H1 (cell line): ENCODE results near the gene HOXC13. TPM values are rescaled to one million over a fixed set of nuclear protein-coding genes. Genes with fewer than 3 reads are reported as not detected.

Experiments used
- CTCF ChIA-PET: fragments of 300-600 bp; sonication (Branson Sonifier 250); formaldehyde crosslinking; loops from one replicate; lab custom pipeline; 2021; ENCODE audit not compliant: partially characterized antibody; lab: Charles Lee
- POLR2A ChIA-PET: fragments of 300-600 bp; sonication (Branson Sonifier 250); formaldehyde crosslinking; loops from one replicate; lab custom pipeline; 2021; ENCODE audit warnings: inconsistent platforms; ENCODE audit not compliant: partially characterized antibody; lab: Charles Lee
- DNase-seq, 2 experiments: peaks; one replicate each; pipeline versions ENCODE4 v3.0.0 to v3.0.0-alpha.2; 2010 to 2022; ENCODE audit warnings: low spot score in 2 of 2, low read depth in 1 of 2, mixed read lengths in 1 of 2
- FAIRE-seq: peaks from 2 replicates; lab custom pipeline; 2011; peaks lifted over from hg19 to GRCh38; lab: Jason Lieb, UNC
- H2AFZ ChIP-seq: 2 replicates; pipeline ENCODE4 v1.8.1; 2012; ENCODE audit warnings: low read length, inconsistent platforms
- H2AK5ac ChIP-seq: 2 replicates; pipeline ENCODE4 v1.6.1; 2013; ENCODE audit warnings: low read depth, low read length
- H2BK120ac ChIP-seq: replicated peaks from 2 replicates; pipeline ENCODE3; 2013; ENCODE audit warnings: low read depth, low read length, inconsistent platforms
- H2BK12ac ChIP-seq: 2 replicates; pipeline ENCODE4 v1.6.1; 2013; ENCODE audit warnings: low read depth, low read length
- H2BK15ac ChIP-seq: 2 replicates; pipeline ENCODE4 v1.6.1; 2013; ENCODE audit warnings: low read length
- H2BK20ac ChIP-seq: 2 replicates; pipeline ENCODE4 v1.6.1; 2013; ENCODE audit warnings: low read length
- H2BK5ac ChIP-seq: 2 replicates; pipeline ENCODE4 v1.6.1; 2013; ENCODE audit warnings: low read depth, low read length
- H3K14ac ChIP-seq: 2 replicates; pipeline ENCODE4 v1.6.1; 2013; ENCODE audit warnings: inconsistent platforms; ENCODE audit not compliant: insufficient read length
- H3K18ac ChIP-seq: 2 replicates; pipeline ENCODE4 v1.6.1; 2013; ENCODE audit warnings: low read length; ENCODE audit errors: extremely low read depth
- H3K23ac ChIP-seq: 2 replicates; pipeline ENCODE4 v1.6.1; 2013; ENCODE audit warnings: inconsistent platforms; ENCODE audit not compliant: insufficient read length
- H3K23me2 ChIP-seq: 2 replicates; pipeline ENCODE4 v1.6.1; 2013; ENCODE audit warnings: low read depth, low read length
- H3K27ac ChIP-seq: 2 replicates; pipeline ENCODE4 v1.6.1; 2011; ENCODE audit warnings: low read depth, low read length, inconsistent platforms
- H3K27me3 ChIP-seq, 4 experiments: replicated peaks in 1 of 4; 1 replicate in 1 of 4; 2 replicates in 3 of 4; pipeline versions ENCODE4 v1.6.1 to v1.8.1; 2011 to 2013; ENCODE audit warnings: low read length in 3 of 4, mild to moderate bottlenecking in 3 of 4, inconsistent platforms in 2 of 4, mixed read lengths in 2 of 4, moderate library complexity in 1 of 4; ENCODE audit not compliant: control insufficient read depth in 3 of 4, insufficient read depth in 3 of 4; ENCODE audit errors: extremely low read depth in 1 of 4
- H3K36me3 ChIP-seq, 4 experiments: 2 replicates each; pipeline versions ENCODE4 v1.6.1 to v1.8.1; 2011 to 2013; ENCODE audit warnings: mild to moderate bottlenecking in 4 of 4, low read length in 3 of 4, moderate library complexity in 2 of 4, control low read depth in 1 of 4, inconsistent platforms in 1 of 4; ENCODE audit not compliant: insufficient read depth in 4 of 4, control insufficient read depth in 2 of 4
- H3K4ac ChIP-seq: replicated peaks from 2 replicates; pipeline ENCODE3; 2013; ENCODE audit warnings: low read length, low read depth, mixed read lengths, inconsistent platforms; ENCODE audit not compliant: insufficient read length
- H3K4me1 ChIP-seq, 4 experiments: replicated peaks in 1 of 4; 1 replicate in 1 of 4; 2 replicates in 3 of 4; pipeline versions ENCODE4 v1.6.1 to v1.8.1; 2011 to 2013; ENCODE audit warnings: low read length in 3 of 4, inconsistent platforms in 2 of 4, mixed read lengths in 1 of 4; ENCODE audit not compliant: insufficient read depth in 4 of 4, control insufficient read depth in 3 of 4
- H3K4me2 ChIP-seq, 2 experiments: 2 replicates each; pipeline versions ENCODE4 v1.6.1 to v1.8.1; 2011 to 2013; ENCODE audit warnings: low read depth in 2 of 2, low read length in 2 of 2, control low read depth in 1 of 2, inconsistent platforms in 1 of 2, mild to moderate bottlenecking in 1 of 2; ENCODE audit not compliant: insufficient read depth in 1 of 2
- H3K4me3 ChIP-seq, 4 experiments: fragments of 200-600, 300-600 bp in 1 of 4; sonication (generic), shearing (Covaris generic), sonication (Bioruptor Twin) in 1 of 4; 2 replicates each; pipeline versions ENCODE4 v1.5.1 to v1.8.1; 2011 to 2016; ENCODE audit warnings: low read length in 4 of 4, low read depth in 3 of 4, control low read depth in 2 of 4, inconsistent platforms in 2 of 4, mild to moderate bottlenecking in 2 of 4, mixed read lengths in 1 of 4, moderate library complexity in 1 of 4; ENCODE audit not compliant: insufficient read depth in 2 of 4; ENCODE audit errors: extremely low read depth in 1 of 4
- H3K56ac ChIP-seq: replicated peaks from 2 replicates; pipeline ENCODE3; 2013; ENCODE audit warnings: low read depth, mild to moderate bottlenecking, mixed read lengths, low read length, inconsistent platforms; ENCODE audit not compliant: insufficient read length
- H3K79me1 ChIP-seq: 2 replicates; pipeline ENCODE4 v1.6.1; 2013; ENCODE audit warnings: low read depth, low read length, control low read depth
- H3K79me2 ChIP-seq, 2 experiments: 2 replicates each; pipeline versions ENCODE4 v1.6.1 to v1.8.1; 2012 to 2013; ENCODE audit warnings: low read length in 2 of 2, mild to moderate bottlenecking in 2 of 2, inconsistent platforms in 1 of 2; ENCODE audit not compliant: insufficient read depth in 2 of 2, control insufficient read depth in 1 of 2
- H3K9ac ChIP-seq, 4 experiments: replicated peaks in 1 of 4; 1 replicate in 1 of 4; 2 replicates in 3 of 4; pipeline versions ENCODE4 v1.6.1 to v1.8.1; 2011 to 2013; ENCODE audit warnings: low read depth in 3 of 4, low read length in 3 of 4, control low read depth in 2 of 4, mild to moderate bottlenecking in 2 of 4, moderate library complexity in 2 of 4, inconsistent platforms in 1 of 4; ENCODE audit errors: extremely low read depth in 1 of 4
- H3K9me3 ChIP-seq, 2 experiments: 2 replicates each; pipeline versions ENCODE4 v1.6.1 to v1.8.1; 2012 to 2013; ENCODE audit warnings: mild to moderate bottlenecking in 2 of 2, moderate library complexity in 2 of 2, control low read depth in 1 of 2, inconsistent platforms in 1 of 2, low read depth in 1 of 2, low read length in 1 of 2, mixed read lengths in 1 of 2; ENCODE audit not compliant: insufficient read depth in 2 of 2
- H4K20me1 ChIP-seq, 2 experiments: replicated peaks in 1 of 2; 2 replicates each; pipeline versions ENCODE3 to v1.8.1; 2011 to 2013; ENCODE audit warnings: inconsistent platforms in 2 of 2, low read length in 2 of 2, mild to moderate bottlenecking in 1 of 2; ENCODE audit not compliant: insufficient read depth in 2 of 2, control insufficient read depth in 1 of 2
- H4K5ac ChIP-seq: 2 replicates; pipeline ENCODE4 v1.6.1; 2013; ENCODE audit warnings: low read length, low read depth, mixed read lengths, inconsistent platforms; ENCODE audit not compliant: insufficient read length
- H4K8ac ChIP-seq: 2 replicates; pipeline ENCODE4 v1.8.0; 2013; ENCODE audit warnings: mild to moderate bottlenecking, moderate library complexity, low read length, inconsistent platforms; ENCODE audit not compliant: insufficient read depth; ENCODE audit errors: extremely low read depth
- H4K91ac ChIP-seq: replicated peaks from 2 replicates; pipeline ENCODE3; 2013; ENCODE audit warnings: low read length, mixed read lengths, inconsistent platforms; ENCODE audit not compliant: insufficient read length
- BRCA1 ChIP-seq: IDR thresholded peaks from 2 replicates; pipeline ENCODE4 v1.6.1; 2012; ENCODE audit warnings: low read depth, low read length, improper control_type of control experiment
- CBX8 ChIP-seq: fragments of 300-800, 300-1000 bp; sonication (generic); IDR thresholded peaks from 2 replicates; pipeline ENCODE4 v1.7.1; 2016; ENCODE audit warnings: low read depth, low read length, borderline replicate concordance
- CEBPB ChIP-seq: IDR thresholded peaks from 2 replicates; pipeline ENCODE4 v1.6.1; 2012; ENCODE audit warnings: low read depth, low read length
- E2F6 ChIP-seq: IDR thresholded peaks from 2 replicates; pipeline ENCODE4 v1.6.1; 2012; ENCODE audit warnings: inconsistent platforms
- HDAC2 ChIP-seq, 2 experiments: fragments of 300-600 bp in 1 of 2; sonication (generic) in 1 of 2; IDR thresholded peaks; 2 replicates each; pipeline ENCODE4 v1.6.1; 2011 to 2012; ENCODE audit warnings: low read depth in 2 of 2, low read length in 2 of 2, mild to moderate bottlenecking in 2 of 2, moderate library complexity in 2 of 2, borderline replicate concordance in 1 of 2, inconsistent platforms in 1 of 2
- SIRT6 ChIP-seq: IDR thresholded peaks from one replicate; pipeline ENCODE4 v1.7.1; 2012; ENCODE audit warnings: low read length, inconsistent platforms
- WGBS, 2 experiments: shearing (Covaris generic) in 1 of 2; methylation state at CpG; one replicate each; pipeline versions ENCODE4 v1.1.6 to v1.1.7; 2013 to 2015; ENCODE audit warnings: low lambda C conversion rate in 2 of 2, mixed read lengths in 2 of 2, inconsistent platforms in 1 of 2, low coverage in 1 of 2, missing lambda C conversion rate in 1 of 2; ENCODE audit not compliant: insufficient replicate concordance in 2 of 2, insufficient coverage in 1 of 2, insufficient read length in 1 of 2; ENCODE audit errors: extremely low coverage in 1 of 2, missing lambda C conversion rate in 1 of 2; 5-methylcytosine and 5-hydroxymethylcytosine counted together
- polyA plus RNA-seq, 7 experiments: library from polyadenylated mRNA; depleted of rRNA in 3 of 7; stranded (reverse) in 5 of 7; unstranded in 2 of 7; fragments of >200 nt in 5 of 7; fragments of 200-250 nt in 2 of 7; gene quantifications; 1 replicate in 5 of 7; 2 replicates in 1 of 7; 4 replicates in 1 of 7; pipeline versions ENCODE4 v1.2.1 to v1.2.3, GENCODE V29; 2011 to 2013; ENCODE audit warnings: missing spikeins in 2 of 7, mixed read lengths in 2 of 7
- total RNA-seq: library from RNA; stranded (reverse); fragmentation: NEBNext Ultra II Directional; extraction: Animal tissue kit (Norgen Biotek cat#: 25700); gene quantifications from 2 replicates; pipeline ENCODE4 v1.2.1, GENCODE V29; 2021

Gene HOXC13
- total and polyA plus RNA-seq, 2 of the 8 experiments (the other 6 are each of a cell fraction or from before 2014, with no cell fraction given), result 0.02 TPM; not detected in 1

GRCh38 chr12:53987787-53988230 is 49.2 kb downstream of the HOXC13 start:
- Histone ChIP-seq H2BK15ac (no peak overlapping the region), H3K4me1 (peaks cover 0 to 6% (median 3%) of the 10 kb centered on the region in 4 experiments; a peak in 3 of 7 replicates), H3K36me3 (peaks cover 0 to 10% (median 0%) of the 10 kb centered on the region in 4 experiments; a peak in 1 of 8 replicates), H3K14ac (no peak overlapping the region), H3K23ac (no peak overlapping the region), H3K56ac (no peak overlapping the region), H4K91ac (no peak overlapping the region), H2BK20ac (no peak overlapping the region), H3K27ac (no peak overlapping the region), H3K4me3 (no peak overlapping the region), H3K4me2 (no peak overlapping the region), H3K9ac (no peak overlapping the region), H2BK5ac (no peak overlapping the region), H3K23me2 (no peaks in the 10 kb centered on the region), H4K8ac (no peak overlapping the region), H3K9me3 (peaks cover 0 to 9% of the 10 kb centered on the region in 2 experiments; a peak in 1 of 4 replicates)
- FAIRE-seq, result no peak
- no peak for DNase-seq
- 32% methylated on average over 4 of the region's 4 CpGs; no CpG with 5 or more reads in 1 of the 2 experiments for WGBS, 2 experiments
- POLR2A ChIA-PET, result interaction anchor here (1.3 to 1.4 kb wide), 2 partner anchors 15 to 16 kb away, joined by 3 to 4 read pairs; partner anchors contain the start of gene HOXC11
- TF ChIP-seq SIRT6, result no peak
- TF ChIP-seq CEBPB, result no peak
- TF ChIP-seq CBX8, result 0 out of 2 replicates have a peak, but pooled peaks have one; percentile 14
- TF ChIP-seq BRCA1, result no peak
- TF ChIP-seq E2F6, result no peak
- TF ChIP-seq HDAC2 (IDR thresholded peaks at IDR 0.05; ENCODE audit: borderline replicate concordance in 1 of 2, low read depth in 2 of 2, low read length in 2 of 2), result no peak
- TF ChIP-seq, all 59 proteins: peak for 1
- H3K4ac ChIP-seq, result no peak overlapping the region
- H2BK120ac ChIP-seq, result no peak overlapping the region
- CTCF ChIA-PET, result interaction anchor here (0.7 to 5.8 kb wide), 28 partner anchors 9 to 286 kb away, joined by 3 to 91 read pairs (median 4); partner anchors contain the start of genes HOXC11, HOXC12, HOXC13 and HOXC5
- no peaks in the 10 kb centered on the region for H3K79me2 ChIP-seq
- H2AFZ ChIP-seq, result no peak overlapping the region
- peaks cover 93 to 99% (median 97%) of the 10 kb centered on the region in 4 experiments for H3K27me3 ChIP-seq
- H3K79me1 ChIP-seq, result no peaks in the 10 kb centered on the region
- H4K20me1 ChIP-seq, result peaks cover 18 to 37% of the 10 kb centered on the region in 2 experiments
- H3K18ac ChIP-seq, result no peak overlapping the region
- H2BK12ac ChIP-seq, result no peak overlapping the region
- no peak overlapping the region for H4K5ac ChIP-seq
- H2AK5ac ChIP-seq, result no peak overlapping the region
